MM.1S (cell line): Measurements from ENCODE around the gene GRIN1.

Experiments
- EZH2phosphoT487 ChIP-seq: fragments of 300-600 bp; sonication (generic); IDR thresholded peaks from 2 replicates; pipeline ENCODE4 v1.6.1; 2018; ENCODE audit warnings: antibody characterized with exemption, low read length
- TF ChIP-seq, protein P1 (sequence below): fragments of 300-600 bp; sonication (generic); IDR thresholded peaks from 2 replicates; pipeline ENCODE4 v1.5.1; 2016; ENCODE audit warnings: antibody characterized with exemption, low read length, mixed read lengths

DNA sequence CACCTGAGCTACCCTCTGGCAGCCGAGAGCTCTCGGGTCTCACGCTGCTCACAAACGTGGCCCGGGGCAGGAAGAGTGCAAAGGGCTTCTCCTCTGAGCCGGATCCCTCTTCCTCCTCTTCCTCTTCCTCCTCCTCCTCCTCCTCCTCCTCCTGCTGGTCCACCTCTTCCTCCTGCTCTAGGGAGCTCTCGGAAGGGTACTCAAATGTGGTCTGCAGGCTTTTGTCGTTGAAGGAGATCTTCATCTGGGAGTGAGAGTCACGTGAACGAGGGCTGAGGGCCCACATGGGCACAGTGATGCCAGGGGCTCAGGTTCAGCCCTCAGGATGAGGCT lies 53.5 kb downstream of the GRIN1 start:
- no peak for TF ChIP-seq EZH2phosphoT487
- TF ChIP-seq, protein P1, sequence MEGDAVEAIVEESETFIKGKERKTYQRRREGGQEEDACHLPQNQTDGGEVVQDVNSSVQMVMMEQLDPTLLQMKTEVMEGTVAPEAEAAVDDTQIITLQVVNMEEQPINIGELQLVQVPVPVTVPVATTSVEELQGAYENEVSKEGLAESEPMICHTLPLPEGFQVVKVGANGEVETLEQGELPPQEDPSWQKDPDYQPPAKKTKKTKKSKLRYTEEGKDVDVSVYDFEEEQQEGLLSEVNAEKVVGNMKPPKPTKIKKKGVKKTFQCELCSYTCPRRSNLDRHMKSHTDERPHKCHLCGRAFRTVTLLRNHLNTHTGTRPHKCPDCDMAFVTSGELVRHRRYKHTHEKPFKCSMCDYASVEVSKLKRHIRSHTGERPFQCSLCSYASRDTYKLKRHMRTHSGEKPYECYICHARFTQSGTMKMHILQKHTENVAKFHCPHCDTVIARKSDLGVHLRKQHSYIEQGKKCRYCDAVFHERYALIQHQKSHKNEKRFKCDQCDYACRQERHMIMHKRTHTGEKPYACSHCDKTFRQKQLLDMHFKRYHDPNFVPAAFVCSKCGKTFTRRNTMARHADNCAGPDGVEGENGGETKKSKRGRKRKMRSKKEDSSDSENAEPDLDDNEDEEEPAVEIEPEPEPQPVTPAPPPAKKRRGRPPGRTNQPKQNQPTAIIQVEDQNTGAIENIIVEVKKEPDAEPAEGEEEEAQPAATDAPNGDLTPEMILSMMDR = no peak
